ENCODE data around the gene SORL1. TPM values are rescaled to one million over a fixed set of nuclear protein-coding genes. Genes with fewer than 3 reads are reported as not detected.

SORL1 gene
- total and polyA plus RNA-seq, 2 of the 13 experiments (the other 11 are each of a cell fraction or from before 2014, with no cell fraction given): 21.3 to 148 TPM

- no peak for TF ChIP-seq ZNF512B (CRISPR knock-in tag; IDR thresholded peaks at IDR 0.05; ENCODE audit: borderline replicate concordance)
- no peak; the same call in 1 of the 2 replicates for TF ChIP-seq ZGPAT (CRISPR knock-in tag; IDR thresholded peaks at IDR 0.05)
- peak; percentile 28; the same call in 1 of the 2 replicates for TF ChIP-seq SOX5 (CRISPR knock-in tag; IDR thresholded peaks at IDR 0.05; ENCODE audit: borderline replicate concordance)
- TF ChIP-seq BRD4 (CRISPR knock-in tag; IDR thresholded peaks at IDR 0.05): peak; percentile 78; the same call in 1 of the 2 replicates
- TF ChIP-seq U2AF1 (optimal IDR thresholded peaks at IDR 0.05; ENCODE audit: low read depth, low read length): no peak
- TF ChIP-seq CREM (IDR thresholded peaks at IDR 0.05): no peak
- TF ChIP-seq CREM (CRISPR knock-in tag; IDR thresholded peaks at IDR 0.05): no peak
- TF ChIP-seq ZBTB44 (CRISPR knock-in tag; IDR thresholded peaks at IDR 0.05): no peak
- peak; percentile 34 for TF ChIP-seq TEAD3 (CRISPR knock-in tag; optimal IDR thresholded peaks at IDR 0.05; ENCODE audit: borderline replicate concordance)
- TF ChIP-seq ZNF503 (CRISPR knock-in tag; IDR thresholded peaks at IDR 0.05): no peak
- peak; percentile 60 for TF ChIP-seq ZFY (CRISPR knock-in tag; IDR thresholded peaks at IDR 0.05)
- peak; percentile 33; the same call in 1 of the 2 replicates for TF ChIP-seq ZNF772 (CRISPR knock-in tag; IDR thresholded peaks at IDR 0.05)
- TF ChIP-seq PTBP1 (IDR thresholded peaks at IDR 0.05; ENCODE audit: low read depth, low read length, poor library complexity, severe bottlenecking): no peak
- TF ChIP-seq KLF13 (CRISPR knock-in tag; IDR thresholded peaks at IDR 0.05): no peak
- TF ChIP-seq PRPF4 (IDR thresholded peaks at IDR 0.05; ENCODE audit: low read depth, low read length, poor library complexity, severe bottlenecking): no peak
- peak; percentile 42; the same call in 1 of the 2 replicates for TF ChIP-seq POGZ (CRISPR knock-in tag; IDR thresholded peaks at IDR 0.05)
- peak; percentile 39 for TF ChIP-seq SPEN (CRISPR knock-in tag; IDR thresholded peaks at IDR 0.05; ENCODE audit: low read depth)
- TF ChIP-seq PRDM4 (CRISPR knock-in tag; IDR thresholded peaks at IDR 0.05; ENCODE audit: borderline replicate concordance): no peak
- TF ChIP-seq ZSCAN31 (CRISPR knock-in tag; IDR thresholded peaks at IDR 0.05; ENCODE audit: low read depth): no peak
Measured at GRCh38 chr11:121655537-121656327, 203.6 kb downstream of the SORL1 start (continued).

Data from HepG2 (cell line).